ENCODE measurements around the gene MCU.

MCU gene

GRCh38 chr10:72818076-72818475 is 126.1 kb downstream of the MCU start:
- Histone ChIP-seq H3K27ac (ENCODE audit: low read depth, low read length) (no peak overlapping the region), H3K4me1 (ENCODE audit: control insufficient read depth, insufficient read depth, low read length, unreplicated experiment) (peaks cover 22% of the 10 kb centered on the region), H3K79me2 (ENCODE audit: control insufficient read depth, insufficient read depth, low read length, unreplicated experiment) (peaks cover 13% of the 10 kb centered on the region), H3K36me3 (ENCODE audit: insufficient read depth, low read length) (peaks cover 10% of the 10 kb centered on the region; the same call in 1 of the 2 replicates), H3K4me3 (ENCODE audit: low read depth, low read length) (no peak overlapping the region), H3K27me3 (ENCODE audit: insufficient read depth, low read length) (no peaks in the 10 kb centered on the region), H2AFZ (ENCODE audit: low read length, unreplicated experiment) (no peak overlapping the region)

GRCh38 chr10:72819053-72819452 is 127.1 kb downstream of the MCU start:
- H3K79me2 ChIP-seq (ENCODE audit: control insufficient read depth, insufficient read depth, low read length, unreplicated experiment), result peaks cover 10% of the 10 kb centered on the region
- H2AFZ ChIP-seq (ENCODE audit: low read length, unreplicated experiment), result no peak overlapping the region
- H3K27me3 ChIP-seq (ENCODE audit: insufficient read depth, low read length), result no peaks in the 10 kb centered on the region
- H3K36me3 ChIP-seq (ENCODE audit: insufficient read depth, low read length), result peaks cover 10% of the 10 kb centered on the region; the same call in 1 of the 2 replicates
- H3K27ac ChIP-seq (ENCODE audit: low read depth, low read length), result no peak overlapping the region
- H3K4me1 ChIP-seq (ENCODE audit: control insufficient read depth, insufficient read depth, low read length, unreplicated experiment), result peaks cover 14% of the 10 kb centered on the region
- H3K4me3 ChIP-seq (ENCODE audit: low read depth, low read length), result no peak overlapping the region

- H3K36me3 ChIP-seq (ENCODE audit: insufficient read depth, low read length), result peaks cover 10% of the 10 kb centered on the region; the same call in 1 of the 2 replicates
- no peaks in the 10 kb centered on the region for H3K27me3 ChIP-seq (ENCODE audit: insufficient read depth, low read length)
- H3K4me3 ChIP-seq (ENCODE audit: low read depth, low read length), result no peak overlapping the region
- no peak overlapping the region for H3K27ac ChIP-seq (ENCODE audit: low read depth, low read length)
- H2AFZ ChIP-seq (ENCODE audit: low read length, unreplicated experiment), result no peak overlapping the region
- peaks cover 5% of the 10 kb centered on the region for H3K4me1 ChIP-seq (ENCODE audit: control insufficient read depth, insufficient read depth, low read length, unreplicated experiment)
- H3K79me2 ChIP-seq (ENCODE audit: control insufficient read depth, insufficient read depth, low read length, unreplicated experiment), result peaks cover 6% of the 10 kb centered on the region
Observed at GRCh38 chr10:72821606-72822005, 129.7 kb downstream of the MCU start.

DNA sequence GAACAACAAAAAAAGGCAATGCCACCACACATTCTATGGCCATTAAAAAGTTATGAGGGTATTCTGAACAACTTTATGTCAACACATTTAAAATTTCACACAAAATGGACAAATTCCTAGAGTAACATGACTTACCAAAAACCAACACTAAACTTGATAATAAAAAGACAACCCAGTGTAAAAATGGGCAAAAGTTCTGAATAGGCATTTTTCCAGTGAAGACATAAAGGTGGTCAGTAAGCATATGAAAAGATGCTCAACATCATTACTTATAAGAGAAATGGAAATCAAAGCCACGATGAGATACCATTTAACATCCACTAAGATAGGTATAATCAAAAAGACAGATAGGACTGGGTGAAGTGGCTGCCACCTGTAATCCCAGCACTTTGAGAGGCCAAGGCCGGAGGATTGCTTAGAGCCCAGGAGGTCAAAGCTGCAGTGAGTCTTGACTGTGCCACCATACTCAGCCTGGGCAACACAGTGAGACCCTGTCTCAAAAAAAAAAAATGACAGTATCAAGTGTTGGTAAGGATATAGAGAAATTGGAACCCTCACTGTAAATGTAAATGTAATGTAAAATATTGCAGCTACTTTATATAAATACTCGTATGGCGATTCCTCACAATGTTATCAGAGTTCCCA is 130.5 kb downstream of the MCU start:
- Histone ChIP-seq H3K79me2 (ENCODE audit: control insufficient read depth, insufficient read depth, low read length, unreplicated experiment) (peaks cover 6% of the 10 kb centered on the region), H3K27ac (ENCODE audit: low read depth, low read length) (no peak overlapping the region), H2AFZ (ENCODE audit: low read length, unreplicated experiment) (no peak overlapping the region), H3K4me1 (ENCODE audit: control insufficient read depth, insufficient read depth, low read length, unreplicated experiment) (peaks cover 9% of the 10 kb centered on the region), H3K4me3 (ENCODE audit: low read depth, low read length) (no peak overlapping the region), H3K27me3 (ENCODE audit: insufficient read depth, low read length) (no peaks in the 10 kb centered on the region), H3K36me3 (ENCODE audit: insufficient read depth, low read length) (peaks cover 10% of the 10 kb centered on the region; the same call in 1 of the 2 replicates)

DNA sequence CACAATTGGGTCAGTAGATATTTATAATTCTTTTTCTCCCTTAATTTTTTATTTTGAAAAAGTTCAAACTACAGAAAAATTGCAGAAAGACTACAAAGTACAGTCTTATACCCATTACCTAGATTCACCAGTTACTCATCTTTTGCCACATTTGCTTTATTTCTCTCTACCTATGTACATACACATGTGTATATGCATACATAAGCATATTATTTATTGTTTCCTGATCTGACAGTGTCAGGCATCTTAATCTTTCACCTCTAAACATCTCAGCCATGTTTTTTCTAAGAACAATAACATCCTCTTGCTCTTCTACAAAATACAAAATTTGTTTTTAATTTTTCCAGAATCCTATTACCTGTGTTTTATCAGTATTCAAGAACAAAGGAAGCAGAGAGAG is 133.2 kb downstream of the MCU start:
- no peaks in the 10 kb centered on the region for H3K27me3 ChIP-seq (ENCODE audit: insufficient read depth, low read length)
- no peak overlapping the region for H2AFZ ChIP-seq (ENCODE audit: low read length, unreplicated experiment)
- H3K4me3 ChIP-seq (ENCODE audit: low read depth, low read length), result no peak overlapping the region
- H3K79me2 ChIP-seq (ENCODE audit: control insufficient read depth, insufficient read depth, low read length, unreplicated experiment), result peaks cover 15% of the 10 kb centered on the region
- H3K27ac ChIP-seq (ENCODE audit: low read depth, low read length), result no peak overlapping the region
- peaks cover 10% of the 10 kb centered on the region; the same call in 1 of the 2 replicates for H3K36me3 ChIP-seq (ENCODE audit: insufficient read depth, low read length)
- peaks cover 18% of the 10 kb centered on the region for H3K4me1 ChIP-seq (ENCODE audit: control insufficient read depth, insufficient read depth, low read length, unreplicated experiment)

GRCh38 chr10:72826346-72826745 is 134.4 kb downstream of the MCU start:
- Histone ChIP-seq H3K27ac (ENCODE audit: low read depth, low read length) (no peak overlapping the region), H3K27me3 (ENCODE audit: insufficient read depth, low read length) (no peaks in the 10 kb centered on the region), H3K4me1 (ENCODE audit: control insufficient read depth, insufficient read depth, low read length, unreplicated experiment) (peaks cover 29% of the 10 kb centered on the region), H2AFZ (ENCODE audit: low read length, unreplicated experiment) (no peak overlapping the region), H3K36me3 (ENCODE audit: insufficient read depth, low read length) (peaks cover 8% of the 10 kb centered on the region; the same call in 1 of the 2 replicates), H3K79me2 (ENCODE audit: control insufficient read depth, insufficient read depth, low read length, unreplicated experiment) (peaks cover 23% of the 10 kb centered on the region), H3K4me3 (ENCODE audit: low read depth, low read length) (no peak overlapping the region)

DNA sequence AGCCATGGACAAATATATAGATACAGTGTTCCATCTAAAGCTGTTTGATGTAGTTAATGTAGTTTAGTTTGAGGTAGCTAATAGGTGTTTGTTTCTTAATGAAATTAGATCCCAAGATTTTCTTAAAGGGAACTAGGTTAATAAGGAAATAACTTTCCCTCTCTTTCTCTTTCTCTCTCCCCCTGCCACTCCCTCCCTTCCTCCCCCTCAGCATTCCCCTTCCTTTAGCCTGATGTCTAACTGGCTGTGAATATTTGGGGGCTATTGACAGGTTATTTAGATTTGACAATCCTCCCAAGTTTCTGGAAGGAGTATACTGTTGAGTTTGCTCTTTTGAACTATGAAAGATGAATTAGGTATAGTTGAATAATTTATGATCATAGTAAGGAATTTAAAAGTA is 136.4 kb downstream of the MCU start:
- Histone ChIP-seq H3K27ac (ENCODE audit: low read depth, low read length) (no peak overlapping the region), H3K79me2 (ENCODE audit: control insufficient read depth, insufficient read depth, low read length, unreplicated experiment) (peaks cover 20% of the 10 kb centered on the region), H3K36me3 (ENCODE audit: insufficient read depth, low read length) (no peaks in the 10 kb centered on the region), H3K4me3 (ENCODE audit: low read depth, low read length) (no peak overlapping the region), H3K27me3 (ENCODE audit: insufficient read depth, low read length) (no peaks in the 10 kb centered on the region), H3K4me1 (ENCODE audit: control insufficient read depth, insufficient read depth, low read length, unreplicated experiment) (peaks cover 41% of the 10 kb centered on the region), H2AFZ (ENCODE audit: low read length, unreplicated experiment) (no peak overlapping the region)

DNA sequence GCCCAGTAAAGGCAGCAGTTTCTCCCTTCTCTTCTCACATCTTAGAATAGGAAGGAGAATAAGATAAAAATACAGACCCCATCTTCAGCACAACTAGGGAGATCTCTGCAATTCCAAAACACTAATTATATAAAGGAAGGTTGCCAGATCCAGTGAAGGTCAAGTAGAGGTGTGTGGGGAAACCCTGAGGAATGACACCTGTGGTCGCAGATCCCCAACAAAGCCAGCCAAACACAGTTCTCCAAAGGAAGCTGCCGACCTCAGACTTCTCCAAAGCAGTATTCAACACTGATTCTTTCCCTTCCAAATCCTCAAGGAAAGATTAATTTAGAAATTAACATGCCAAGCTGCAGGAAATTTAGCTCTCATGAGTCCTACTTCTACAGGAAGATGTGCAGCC is 138.7 kb downstream of the MCU start:
- Histone ChIP-seq H3K4me3 (ENCODE audit: low read depth, low read length) (peak overlapping the region; percentile 57), H3K36me3 (ENCODE audit: insufficient read depth, low read length) (no peaks in the 10 kb centered on the region), H3K27me3 (ENCODE audit: insufficient read depth, low read length) (no peaks in the 10 kb centered on the region), H3K27ac (ENCODE audit: low read depth, low read length) (no peak overlapping the region), H3K79me2 (ENCODE audit: control insufficient read depth, insufficient read depth, low read length, unreplicated experiment) (peaks cover 20% of the 10 kb centered on the region), H3K4me1 (ENCODE audit: control insufficient read depth, insufficient read depth, low read length, unreplicated experiment) (peaks cover 45% of the 10 kb centered on the region), H2AFZ (ENCODE audit: low read length, unreplicated experiment) (no peak overlapping the region)

DNA sequence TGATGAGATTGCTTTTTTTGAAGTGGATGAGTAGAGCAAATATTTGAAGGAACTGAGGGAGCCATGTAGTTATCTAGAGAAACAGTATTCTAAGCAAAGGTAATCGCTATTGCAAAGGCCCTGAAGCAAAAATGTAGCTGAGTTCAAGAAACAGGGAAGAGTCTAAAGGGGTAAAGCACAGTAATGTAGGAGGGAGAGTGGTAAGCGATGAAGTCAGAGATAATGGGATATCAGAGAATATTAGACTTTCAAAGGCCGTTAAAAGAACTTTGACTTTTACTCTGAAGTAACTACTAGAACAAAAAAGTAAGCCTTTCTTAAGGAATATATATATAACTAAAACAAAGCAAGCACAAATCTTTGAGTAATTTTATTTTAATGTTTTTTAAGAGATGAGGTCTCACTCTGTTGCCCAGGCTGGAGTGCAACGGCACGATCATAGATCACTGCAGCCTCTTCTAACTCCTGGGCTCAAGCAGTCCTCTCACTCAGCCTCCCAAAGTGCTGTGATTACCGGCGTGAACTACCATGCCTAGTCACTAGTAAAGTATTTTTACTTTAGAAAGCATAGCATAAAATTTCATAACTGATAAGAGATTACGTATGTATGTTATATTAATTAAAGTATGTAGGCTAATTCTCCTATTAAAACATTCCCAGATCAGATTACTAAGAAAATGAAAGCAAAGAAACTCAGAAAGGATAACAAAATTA is 139.9 kb downstream of the MCU start:
- H2AFZ ChIP-seq (ENCODE audit: low read length, unreplicated experiment), result peak overlapping the region; percentile 45
- peak overlapping the region; percentile 7; the same call in 1 of the 2 replicates for H3K27ac ChIP-seq (ENCODE audit: low read depth, low read length)
- peaks cover 20% of the 10 kb centered on the region for H3K79me2 ChIP-seq (ENCODE audit: control insufficient read depth, insufficient read depth, low read length, unreplicated experiment)
- H3K4me3 ChIP-seq (ENCODE audit: low read depth, low read length), result peak overlapping the region; percentile 70
- no peaks in the 10 kb centered on the region for H3K27me3 ChIP-seq (ENCODE audit: insufficient read depth, low read length)
- H3K4me1 ChIP-seq (ENCODE audit: control insufficient read depth, insufficient read depth, low read length, unreplicated experiment), result peaks cover 45% of the 10 kb centered on the region
- H3K36me3 ChIP-seq (ENCODE audit: insufficient read depth, low read length), result no peaks in the 10 kb centered on the region

GRCh38 chr10:72832701-72833100 is 140.8 kb downstream of the MCU start:
- no peaks in the 10 kb centered on the region for H3K27me3 ChIP-seq (ENCODE audit: insufficient read depth, low read length)
- H3K36me3 ChIP-seq (ENCODE audit: insufficient read depth, low read length), result no peaks in the 10 kb centered on the region
- H3K4me3 ChIP-seq (ENCODE audit: low read depth, low read length), result peak overlapping the region; percentile 70
- peaks cover 20% of the 10 kb centered on the region for H3K79me2 ChIP-seq (ENCODE audit: control insufficient read depth, insufficient read depth, low read length, unreplicated experiment)
- peak overlapping the region; percentile 37 for H2AFZ ChIP-seq (ENCODE audit: low read length, unreplicated experiment)
- peak overlapping the region; percentile 7 for H3K27ac ChIP-seq (ENCODE audit: low read depth, low read length)
- peaks cover 38% of the 10 kb centered on the region for H3K4me1 ChIP-seq (ENCODE audit: control insufficient read depth, insufficient read depth, low read length, unreplicated experiment)
